Transverse colon (tissue), 4 donors: Measurements from ENCODE around the gene BTRC.

Experiments
- EP300 ChIP-seq: sonication (generic); formaldehyde crosslinking; IDR thresholded peaks from one replicate; pipeline ENCODE4 v1.6.1; 2017; ENCODE audit warnings: antibody characterized with exemption, low read depth
- POLR2A ChIP-seq: fragments of 450-650 bp; IDR thresholded peaks from one replicate; pipeline ENCODE4 v1.6.1; 2016; ENCODE audit warnings: antibody characterized with exemption, mild to moderate bottlenecking, moderate library complexity
- POLR2AphosphoS5 ChIP-seq, 3 donors: sonication (generic); formaldehyde crosslinking; IDR thresholded peaks; one replicate each; pipeline ENCODE4 v1.6.1; 2016; ENCODE audit warnings: antibody characterized with exemption in 3 of 3
- TF ChIP-seq, protein P1 (sequence below), 5 experiments: fragments of 200-600 bp in 3 of 5; fragments of 450-650 bp in 2 of 5; sonication (generic) in 3 of 5; IDR thresholded peaks; 1 replicate in 2 of 5; 2 replicates in 3 of 5; pipeline ENCODE4 v1.5.1; 2016 to 2017; ENCODE audit warnings: antibody characterized with exemption in 5 of 5, inconsistent platforms in 3 of 5, mild to moderate bottlenecking in 2 of 5, moderate library complexity in 1 of 5

DNA sequence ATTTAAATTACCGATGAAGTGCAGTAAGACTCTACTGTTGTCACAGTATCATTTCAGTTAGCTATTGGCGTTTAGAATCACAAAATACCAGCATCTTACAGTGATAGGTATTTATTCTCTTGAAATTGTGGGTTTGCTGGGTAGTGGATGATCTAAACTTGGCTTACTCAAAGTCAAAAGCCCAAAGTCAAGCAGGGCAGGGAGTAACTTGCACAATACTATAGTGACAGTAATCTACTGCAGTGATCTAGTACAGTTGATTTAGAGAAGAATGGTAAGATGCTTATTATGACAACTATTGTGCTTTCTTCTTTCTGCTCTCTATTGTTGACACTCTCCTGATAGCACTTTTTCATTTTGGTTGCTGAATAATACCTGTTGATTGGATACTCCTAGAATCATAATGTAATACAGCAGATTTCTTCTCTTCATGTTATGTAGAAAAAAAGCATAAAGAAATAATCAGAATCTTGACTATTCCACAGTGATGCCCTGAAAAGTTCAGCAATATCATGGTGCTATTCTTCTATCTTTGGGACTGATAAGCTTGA, 10.0 kb downstream of the BTRC start:
- TF ChIP-seq, protein P1, sequence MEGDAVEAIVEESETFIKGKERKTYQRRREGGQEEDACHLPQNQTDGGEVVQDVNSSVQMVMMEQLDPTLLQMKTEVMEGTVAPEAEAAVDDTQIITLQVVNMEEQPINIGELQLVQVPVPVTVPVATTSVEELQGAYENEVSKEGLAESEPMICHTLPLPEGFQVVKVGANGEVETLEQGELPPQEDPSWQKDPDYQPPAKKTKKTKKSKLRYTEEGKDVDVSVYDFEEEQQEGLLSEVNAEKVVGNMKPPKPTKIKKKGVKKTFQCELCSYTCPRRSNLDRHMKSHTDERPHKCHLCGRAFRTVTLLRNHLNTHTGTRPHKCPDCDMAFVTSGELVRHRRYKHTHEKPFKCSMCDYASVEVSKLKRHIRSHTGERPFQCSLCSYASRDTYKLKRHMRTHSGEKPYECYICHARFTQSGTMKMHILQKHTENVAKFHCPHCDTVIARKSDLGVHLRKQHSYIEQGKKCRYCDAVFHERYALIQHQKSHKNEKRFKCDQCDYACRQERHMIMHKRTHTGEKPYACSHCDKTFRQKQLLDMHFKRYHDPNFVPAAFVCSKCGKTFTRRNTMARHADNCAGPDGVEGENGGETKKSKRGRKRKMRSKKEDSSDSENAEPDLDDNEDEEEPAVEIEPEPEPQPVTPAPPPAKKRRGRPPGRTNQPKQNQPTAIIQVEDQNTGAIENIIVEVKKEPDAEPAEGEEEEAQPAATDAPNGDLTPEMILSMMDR (IDR thresholded peaks at IDR 0.05) = no peak
- no peak for TF ChIP-seq POLR2AphosphoS5 (IDR thresholded peaks at IDR 0.05)
- no peak for TF ChIP-seq EP300
- no peak for TF ChIP-seq POLR2A
